ENCODE measurements around the gene RAI14. TPM values are rescaled to one million over a fixed set of nuclear protein-coding genes. Genes with fewer than 3 reads are reported as not detected.
"Not testable (repeated sequence)": the region's sequence is repeated elsewhere in the genome, so short reads cannot be mapped to it uniquely, and the experiment has no call there.

The RAI14 gene
- total RNA-seq, 1 donor from 2014 or later = 149 TPM

DNA sequence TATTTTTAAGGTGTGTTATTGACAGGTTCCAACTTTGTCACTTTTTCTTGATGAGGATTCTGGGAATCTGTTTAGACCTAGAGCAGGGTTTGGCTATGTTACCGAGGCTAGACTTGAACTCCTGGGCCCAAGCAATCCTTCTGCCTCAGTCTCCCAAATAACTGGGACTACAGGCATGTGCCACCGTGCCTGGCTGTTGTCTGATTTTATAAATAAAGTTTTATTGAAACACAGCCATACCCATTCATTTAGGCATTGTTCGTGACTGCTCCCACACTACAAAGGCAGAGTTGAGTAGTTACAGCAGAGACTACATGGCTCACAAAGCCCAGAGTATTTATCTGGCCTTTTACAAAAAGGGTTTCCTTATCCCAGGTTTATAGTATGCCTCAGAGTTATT, 102.4 kb downstream of the RAI14 start:
- no peak for DNase-seq (ENCODE audit: low read depth in 2 of 2)

DNA sequence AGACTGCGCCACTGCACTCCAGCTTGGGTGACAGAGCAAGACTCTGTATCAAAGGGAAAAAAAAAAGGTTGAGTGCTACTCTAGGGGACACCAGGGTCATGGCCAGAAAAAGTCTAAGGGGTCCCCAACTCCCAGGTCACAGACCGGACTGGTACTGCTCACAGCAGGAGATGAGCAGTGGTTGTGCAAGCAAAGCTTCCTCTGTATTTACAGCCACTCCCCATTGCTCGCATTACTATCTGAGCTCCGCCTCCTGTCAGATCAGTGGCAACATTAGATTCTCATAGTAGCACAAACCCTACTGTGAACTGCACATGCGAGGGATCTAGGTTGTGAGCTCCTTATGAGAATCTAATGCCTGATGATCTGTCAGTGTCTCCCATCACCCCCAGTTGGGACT, 103.1 kb downstream of the RAI14 start:
- not testable (repeated sequence) for DNase-seq (ENCODE audit: low read depth in 2 of 2)

DNA sequence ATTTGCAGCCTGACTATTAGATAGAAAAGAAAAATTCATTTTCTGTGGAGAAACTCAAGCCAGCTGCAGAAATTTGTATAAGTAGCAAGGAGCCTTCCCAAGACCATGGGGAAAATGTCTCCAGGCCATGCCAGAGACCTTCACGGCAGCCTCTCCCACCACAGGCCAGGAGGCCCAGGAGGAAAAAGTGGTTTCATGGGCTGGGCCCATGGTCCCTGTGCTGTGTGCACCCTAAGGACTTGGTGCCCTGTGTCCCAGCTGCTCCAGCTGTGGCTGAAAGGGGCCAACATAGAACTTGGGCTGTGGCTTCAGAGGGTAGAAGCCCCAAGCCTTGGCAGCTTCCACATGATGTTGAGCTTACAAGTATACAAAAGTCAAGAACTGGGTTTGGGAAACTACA, 109.5 kb downstream of the RAI14 start:
- no peak for DNase-seq (ENCODE audit: low read depth in 2 of 2)

DNA sequence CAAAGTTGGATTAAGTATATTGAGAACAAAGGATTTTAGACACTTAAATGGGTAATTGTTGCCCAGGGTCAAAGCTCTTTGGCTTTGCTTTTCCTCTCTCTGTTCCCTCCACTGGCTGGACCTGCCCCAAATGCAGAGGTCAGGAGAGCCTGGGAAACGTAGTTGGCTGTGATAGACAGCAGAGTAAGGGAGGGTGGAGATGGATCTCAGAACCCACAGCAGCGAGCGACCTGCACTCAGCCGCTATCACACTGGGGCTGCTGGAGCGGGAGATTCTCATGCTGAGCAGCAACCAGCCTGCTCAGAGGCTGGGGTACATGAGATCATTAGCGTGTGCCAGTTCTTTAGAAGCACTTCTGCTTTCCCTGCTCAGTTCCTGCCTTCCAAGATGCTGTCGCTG, 111.1 kb downstream of the RAI14 start:
- peak in 1 of 2 donors; percentile 24 for DNase-seq (ENCODE audit: low read depth in 2 of 2)

DNA sequence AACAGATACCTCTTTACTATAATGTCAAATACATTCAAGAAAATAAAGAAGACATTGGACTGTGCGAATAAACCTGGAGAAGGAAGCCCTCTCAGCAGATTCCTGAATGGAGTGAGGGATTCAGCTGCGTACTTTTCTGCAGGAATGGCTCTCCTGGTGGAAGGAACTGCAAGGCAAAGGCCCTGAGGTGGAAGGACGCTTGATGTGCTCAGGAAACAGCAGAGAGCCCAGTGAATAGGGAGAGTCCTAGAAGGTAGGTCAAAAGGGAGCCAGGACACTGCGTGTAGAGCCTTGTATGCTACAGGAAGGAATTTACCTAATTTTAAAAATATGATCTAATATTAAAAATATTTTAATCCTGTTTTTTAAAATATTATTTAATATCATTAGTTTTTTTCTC, 114.4 kb downstream of the RAI14 start:
- DNase-seq (ENCODE audit: low read depth in 2 of 2) = no peak

DNA sequence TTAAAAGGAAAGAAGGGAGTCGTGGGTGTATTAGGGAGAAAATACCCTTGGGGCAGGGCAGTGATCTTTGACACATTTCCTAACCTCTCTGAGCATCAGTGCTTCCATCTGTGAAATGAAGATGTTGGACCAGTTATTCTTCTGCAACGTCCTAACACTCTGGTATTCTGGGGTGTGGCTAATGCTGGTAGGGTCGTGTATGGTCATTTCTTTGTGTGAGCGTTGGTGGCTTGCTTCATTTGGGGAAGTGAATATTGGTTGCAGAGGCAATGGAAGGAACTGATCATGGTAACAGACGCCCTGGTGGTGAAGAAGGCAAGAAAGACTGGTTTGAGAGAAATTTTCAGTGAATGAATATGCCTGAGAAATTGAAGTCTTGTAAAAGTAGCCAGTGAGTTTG, 114.9 kb downstream of the RAI14 start:
- no peak for DNase-seq (ENCODE audit: low read depth in 2 of 2)

DNA sequence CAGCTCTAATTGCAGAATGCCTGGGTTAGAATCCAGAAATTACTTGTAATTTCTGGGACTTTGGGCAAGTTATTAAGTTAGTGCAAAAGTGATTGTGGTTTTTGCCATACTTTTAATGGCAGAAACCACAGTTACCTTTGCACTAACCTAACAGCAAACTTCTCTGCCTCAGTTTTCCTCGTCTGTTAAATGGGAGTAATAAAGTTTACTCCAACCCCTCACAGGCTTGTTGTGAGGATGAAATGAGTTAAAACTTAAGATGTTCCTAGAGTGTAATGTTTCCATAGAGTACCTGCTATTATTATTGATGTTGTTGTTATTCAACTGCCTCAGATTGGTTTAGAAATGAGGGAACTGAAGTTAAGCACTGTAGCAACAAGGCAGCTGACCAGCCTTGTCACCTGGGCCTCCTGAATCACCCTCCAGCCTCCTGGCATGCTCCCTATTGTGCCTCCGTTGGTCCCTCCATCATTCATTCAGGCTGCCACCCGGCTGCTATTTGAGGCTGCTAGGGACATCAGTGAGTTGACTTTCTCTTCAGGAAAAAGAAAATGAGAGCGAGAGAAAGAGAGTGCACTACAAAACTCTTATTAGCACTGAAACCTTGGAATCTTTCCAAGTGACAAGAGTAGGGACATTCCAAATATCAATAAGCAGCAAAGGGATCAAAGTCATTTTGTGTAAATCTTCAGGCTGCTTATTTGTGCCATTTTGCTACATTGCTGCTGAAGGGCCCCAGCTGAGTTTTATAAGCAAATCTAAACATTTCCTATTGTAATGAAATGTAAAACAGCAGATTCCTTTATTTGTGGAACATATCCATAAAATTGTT, 116.4 kb downstream of the RAI14 start:
- DNase-seq (ENCODE audit: low read depth in 2 of 2) = no peak

DNA sequence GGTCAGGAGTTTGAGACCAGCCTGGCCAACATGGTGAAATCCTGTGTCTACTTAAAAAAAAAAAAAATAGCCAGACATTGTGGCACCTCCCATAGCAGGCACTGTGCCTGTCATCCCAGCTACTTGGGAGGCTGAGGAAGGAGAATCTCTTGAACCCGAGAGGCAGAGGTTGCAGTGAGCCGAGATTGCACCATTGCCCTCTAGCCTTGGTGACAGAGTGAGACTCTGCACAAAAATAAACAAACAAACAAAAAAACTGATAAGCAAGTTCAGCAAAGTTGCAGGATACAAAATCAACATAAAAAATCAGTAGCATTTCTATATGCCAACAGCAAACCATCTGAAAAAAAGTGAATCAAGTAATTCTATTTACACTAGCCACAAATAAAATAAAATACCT, 118.0 kb downstream of the RAI14 start:
- no peak for DNase-seq (ENCODE audit: low read depth in 2 of 2)

DNA sequence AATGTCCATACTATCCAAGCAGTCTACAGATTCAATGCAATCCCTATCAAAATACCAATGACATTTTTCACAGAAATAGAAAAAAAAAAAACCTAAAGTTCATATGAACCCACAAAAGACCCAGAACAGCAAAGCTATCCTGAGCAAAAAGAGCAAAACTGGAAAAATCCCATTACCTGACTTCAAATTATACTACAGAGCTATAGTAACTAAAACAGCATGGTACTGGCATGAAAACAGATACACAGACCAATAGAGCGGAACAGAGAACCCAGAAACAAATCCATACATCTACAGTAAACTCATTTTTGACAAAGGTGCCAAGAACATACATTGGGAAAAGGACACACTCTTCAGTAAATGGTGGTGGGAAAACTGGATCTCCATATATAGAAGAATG, 118.5 kb downstream of the RAI14 start:
- DNase-seq (ENCODE audit: low read depth in 2 of 2) = not testable (repeated sequence)

DNA sequence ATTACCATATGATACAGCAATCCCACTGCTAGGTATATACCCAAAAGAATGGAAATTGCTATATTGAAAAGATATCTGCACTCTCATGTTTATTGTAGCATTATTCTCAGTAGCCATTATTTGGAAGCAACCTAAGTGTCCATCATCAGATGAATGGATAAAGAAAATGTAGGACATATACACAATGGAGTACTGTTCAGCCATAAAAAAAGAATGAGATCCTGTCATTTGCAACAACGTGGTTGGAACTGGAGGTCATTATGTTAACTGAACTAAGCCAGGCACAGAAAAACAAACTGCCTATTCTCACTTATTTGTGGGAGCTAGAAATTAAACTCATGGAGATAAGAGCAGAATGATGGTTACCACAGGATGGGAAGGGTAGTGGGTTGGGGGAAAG, 119.8 kb downstream of the RAI14 start:
- no peak for DNase-seq (ENCODE audit: low read depth in 2 of 2)

DNA sequence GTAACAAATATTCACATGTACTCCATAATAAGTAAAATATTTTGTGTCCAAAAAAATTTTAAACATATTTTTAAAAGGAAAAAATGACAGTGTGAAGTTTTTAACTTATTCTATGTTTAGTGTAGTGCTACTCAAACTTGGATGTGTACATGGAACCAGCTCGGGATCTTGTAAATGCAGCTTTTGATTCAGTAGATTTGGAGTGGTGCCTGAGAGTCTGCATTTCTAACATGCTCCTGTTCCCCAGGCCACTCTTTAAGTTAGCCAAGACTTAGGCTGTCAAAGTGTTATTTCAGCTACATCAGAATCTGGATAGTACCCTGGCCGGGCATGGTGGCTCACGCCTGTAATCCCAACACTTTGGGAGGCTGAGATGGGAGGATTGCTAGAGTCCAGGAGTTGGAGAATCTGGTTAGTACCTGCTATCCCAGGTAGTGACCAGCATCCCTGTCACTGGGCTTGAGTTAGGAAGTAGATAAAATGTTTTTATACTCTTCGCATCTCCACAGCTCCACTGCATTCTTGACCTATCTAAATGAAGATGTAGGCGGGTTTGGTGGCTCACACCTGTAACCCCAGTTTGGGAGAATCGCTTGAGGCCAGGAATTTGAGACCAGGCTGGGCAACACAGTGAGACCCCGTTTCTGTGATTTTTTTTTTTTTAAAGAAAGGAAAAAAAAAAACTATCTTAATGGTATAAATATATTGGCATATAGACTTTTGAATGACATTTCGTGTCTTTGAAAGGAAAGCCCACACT, 122.1 kb downstream of the RAI14 start:
- no peak for DNase-seq (ENCODE audit: low read depth in 2 of 2)

DNA sequence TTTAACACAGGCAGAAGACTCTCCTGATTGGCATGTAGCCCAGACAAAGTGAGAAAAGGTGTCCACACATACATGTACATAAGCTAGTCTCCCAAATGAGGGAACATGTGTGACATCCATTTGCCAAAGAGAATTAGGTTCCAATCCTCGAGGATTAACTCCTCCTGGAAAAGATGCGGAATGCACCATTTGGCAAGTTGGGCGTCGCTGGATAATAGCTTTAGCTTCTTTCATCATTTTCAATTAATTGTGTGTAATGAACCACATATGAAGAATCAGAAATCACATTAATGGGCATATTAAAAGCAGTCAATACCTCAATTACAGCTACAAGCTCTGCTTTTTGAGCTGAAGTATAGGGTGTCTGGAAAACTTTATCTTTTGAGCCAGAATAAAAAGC, 127.8 kb downstream of the RAI14 start:
- DNase-seq (ENCODE audit: low read depth in 2 of 2) = not testable (repeated sequence)

DNA sequence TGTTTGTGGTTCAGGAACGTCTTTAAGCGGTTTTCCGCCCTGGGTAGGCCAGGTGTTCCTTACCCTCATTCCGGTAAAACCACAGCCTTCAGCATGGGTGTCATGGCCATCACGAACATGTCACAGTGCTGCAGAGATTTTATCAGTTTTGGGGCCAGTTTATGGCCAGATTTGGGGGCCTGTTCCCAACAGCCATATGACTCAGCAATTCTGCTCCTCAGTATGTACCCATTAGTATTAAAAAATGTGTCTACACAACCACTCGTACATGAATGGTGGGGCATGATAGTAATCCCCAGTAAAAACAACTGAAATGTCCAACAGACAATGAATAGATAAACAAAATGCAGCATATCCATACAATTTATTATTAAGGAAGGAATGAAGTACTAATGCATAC, 130.9 kb downstream of the RAI14 start:
- DNase-seq (ENCODE audit: low read depth in 2 of 2) = no peak

DNA sequence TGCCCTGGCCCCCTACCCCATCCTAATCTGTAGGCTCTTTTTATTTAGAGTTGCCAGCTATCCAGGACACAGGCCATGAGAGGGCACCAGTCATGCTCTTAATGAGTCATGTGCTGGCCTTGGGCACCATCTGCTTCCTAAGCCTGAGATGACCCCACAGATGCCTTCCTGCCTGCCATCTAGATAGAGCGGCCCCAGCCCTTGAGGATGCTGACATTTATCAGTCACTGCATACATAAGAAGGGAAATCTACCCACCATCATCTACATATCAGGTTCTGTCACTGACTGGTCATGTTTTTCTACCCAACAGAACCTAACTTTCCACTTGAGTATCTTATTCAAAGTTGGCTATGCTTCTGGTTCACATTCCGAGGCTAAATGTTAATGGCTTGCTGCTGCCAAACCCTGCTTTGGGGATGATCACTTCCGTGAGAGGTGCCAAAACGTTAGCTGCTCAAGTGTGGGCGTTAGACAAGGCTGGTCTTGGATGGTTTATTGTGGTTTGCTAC, 132.9 kb downstream of the RAI14 start:
- peak; percentile 67 to 93 for DNase-seq (ENCODE audit: low read depth in 2 of 2)

DNA sequence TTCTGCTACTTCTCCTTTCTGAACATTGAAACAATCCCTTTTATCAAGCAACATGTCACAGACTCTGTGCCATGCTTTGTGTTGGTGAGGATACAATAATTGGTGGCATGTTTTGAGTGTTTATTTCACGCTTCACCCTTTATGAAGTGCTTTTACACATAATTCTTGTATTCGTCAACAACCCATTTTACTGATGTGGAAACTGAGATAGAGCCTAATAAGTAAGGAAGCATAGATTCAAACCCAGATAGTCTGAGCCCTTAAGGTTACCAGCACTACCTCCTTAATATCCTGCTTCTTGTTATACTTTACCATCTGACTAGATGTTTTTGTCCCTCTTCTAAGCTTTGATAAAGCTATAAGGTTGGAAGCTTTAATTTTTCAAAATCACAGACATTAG, 133.5 kb downstream of the RAI14 start:
- no peak for DNase-seq (ENCODE audit: low read depth in 2 of 2)

DNA sequence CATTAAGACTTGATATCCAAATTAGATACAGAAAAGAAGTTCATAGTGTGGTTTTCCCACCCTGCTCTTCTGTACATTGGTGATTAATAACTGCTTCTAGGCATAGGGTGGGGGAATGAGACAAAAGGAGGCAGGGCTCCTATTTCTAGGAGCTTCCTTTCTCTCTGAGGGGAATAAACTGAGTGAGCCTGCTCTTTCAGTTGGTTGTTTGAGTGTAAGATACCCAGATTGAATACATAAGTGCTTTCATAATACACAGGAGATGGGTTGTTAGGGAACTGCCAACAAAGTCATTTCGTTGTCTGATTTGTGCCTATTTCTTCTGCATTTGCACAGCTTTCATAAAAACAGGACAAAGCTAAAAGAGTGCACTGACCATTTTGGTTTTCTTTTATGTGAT, 133.9 kb downstream of the RAI14 start:
- DNase-seq (ENCODE audit: low read depth in 2 of 2) = no peak

DNA sequence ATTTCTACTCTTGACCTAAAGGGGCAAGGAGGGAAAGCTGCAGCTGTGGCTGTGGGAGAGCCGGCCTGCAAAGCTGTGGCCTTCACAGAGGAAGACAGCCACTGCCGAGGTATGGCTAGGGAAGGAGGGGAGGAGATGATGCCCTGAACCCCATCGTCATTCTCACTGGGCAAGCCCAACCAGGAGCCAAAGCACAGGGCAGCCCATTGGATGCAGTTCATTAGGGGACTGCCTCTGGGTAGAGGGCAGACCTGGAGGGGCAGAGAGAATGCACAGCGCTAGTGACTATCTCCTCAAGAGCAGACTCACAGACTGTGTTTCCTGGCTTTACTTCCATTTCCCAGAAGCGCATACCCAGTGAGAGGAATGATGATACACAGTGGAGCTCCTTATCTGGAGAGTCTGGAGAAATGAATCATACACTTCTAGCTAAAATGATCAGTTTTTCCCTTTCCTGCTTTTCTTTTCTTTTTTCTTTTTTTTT, 135.7 kb downstream of the RAI14 start:
- DNase-seq (ENCODE audit: low read depth in 2 of 2) = peak in 1 of 2 donors; percentile 47

DNA sequence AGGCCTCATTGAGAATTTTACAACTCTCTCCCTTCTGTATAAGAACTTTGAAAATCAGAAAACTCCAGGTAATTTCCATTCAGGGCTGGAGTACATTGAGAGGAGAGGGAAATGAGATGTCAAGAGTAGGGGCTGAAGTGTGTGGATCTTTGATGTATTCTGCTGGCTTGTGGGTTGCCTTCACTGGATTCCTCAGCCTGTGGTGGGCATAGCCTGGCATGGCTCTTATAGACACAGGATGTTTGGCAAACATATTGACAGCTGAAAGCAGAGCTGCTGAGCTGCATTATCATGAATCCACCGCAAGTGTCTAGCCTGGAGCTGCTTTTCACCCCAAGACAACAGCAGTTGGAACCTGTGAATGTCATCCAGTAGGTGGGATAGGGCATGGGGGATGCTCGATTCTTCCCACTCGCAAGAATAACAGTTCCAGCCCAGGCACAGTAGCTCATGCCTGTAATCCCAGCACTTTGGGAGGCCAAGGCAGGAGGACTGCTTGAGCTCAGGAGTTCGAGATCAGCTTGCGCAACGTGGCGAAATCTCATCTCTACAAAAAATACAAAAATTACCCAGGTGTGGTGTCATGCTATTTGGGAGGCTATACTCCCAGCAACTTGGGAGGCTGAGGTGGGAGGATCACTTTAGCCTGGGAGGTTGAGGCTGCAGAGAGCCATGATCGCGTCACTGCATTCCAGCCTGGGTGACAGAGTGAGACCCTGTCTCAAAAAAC, 146.9 kb downstream of the RAI14 start:
- DNase-seq (ENCODE audit: low read depth in 2 of 2) = no peak

DNA sequence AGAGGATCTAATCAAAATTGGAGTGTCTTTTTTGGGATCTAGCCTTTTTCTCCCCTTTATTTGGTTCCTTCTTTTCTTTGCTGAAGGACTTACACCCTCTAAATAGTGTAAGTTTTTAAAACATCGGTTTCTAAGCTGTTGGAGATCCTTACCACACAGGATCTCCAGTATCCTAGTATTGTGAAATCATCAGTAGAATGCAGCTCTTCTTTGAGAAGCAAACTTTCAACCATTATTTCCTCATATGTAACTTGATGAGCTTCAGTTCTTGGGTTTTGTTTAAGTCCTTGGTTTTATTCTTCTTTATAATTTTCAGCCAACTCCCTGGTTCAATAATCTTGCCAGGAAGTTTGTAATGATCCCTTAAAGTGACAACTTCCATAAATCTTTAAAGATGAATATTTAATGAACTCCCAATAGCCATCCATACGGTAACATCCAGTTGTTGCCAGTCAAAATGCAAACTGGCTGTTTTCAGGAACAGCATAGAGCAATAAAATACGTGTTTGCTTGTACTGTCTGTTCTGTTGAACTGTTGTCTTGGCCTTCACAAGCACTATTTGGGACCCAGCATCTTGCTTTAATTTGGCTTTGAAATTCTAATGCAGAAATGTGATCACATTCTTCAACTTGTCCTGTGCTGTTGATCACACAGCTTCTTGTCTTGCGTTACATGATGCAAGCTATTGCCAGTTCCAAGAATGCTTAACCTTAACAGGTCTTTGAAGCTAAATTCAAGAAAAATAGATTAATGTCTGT, 148.0 kb downstream of the RAI14 start:
- DNase-seq (ENCODE audit: low read depth in 2 of 2) = no peak

DNA sequence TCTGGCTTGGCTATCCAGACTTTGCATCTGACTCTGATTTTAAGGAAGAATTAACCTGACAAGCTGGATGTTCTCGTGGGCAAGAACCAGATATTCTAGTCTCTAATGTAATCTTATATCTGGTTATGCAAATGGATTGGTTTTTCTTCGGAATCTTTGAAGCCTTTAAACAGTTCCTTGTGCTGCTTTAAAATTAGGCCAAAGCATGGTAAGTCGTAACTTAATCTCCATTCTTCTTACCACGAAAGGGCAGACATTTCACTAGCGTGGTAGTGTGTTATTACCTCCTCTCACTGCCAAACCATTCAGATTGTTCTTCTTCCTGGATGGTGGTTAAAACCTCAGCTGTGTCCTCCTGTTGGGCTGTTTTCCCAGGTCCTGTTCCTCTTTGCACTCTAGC, 148.8 kb downstream of the RAI14 start:
- no peak for DNase-seq (ENCODE audit: low read depth in 2 of 2)

DNA sequence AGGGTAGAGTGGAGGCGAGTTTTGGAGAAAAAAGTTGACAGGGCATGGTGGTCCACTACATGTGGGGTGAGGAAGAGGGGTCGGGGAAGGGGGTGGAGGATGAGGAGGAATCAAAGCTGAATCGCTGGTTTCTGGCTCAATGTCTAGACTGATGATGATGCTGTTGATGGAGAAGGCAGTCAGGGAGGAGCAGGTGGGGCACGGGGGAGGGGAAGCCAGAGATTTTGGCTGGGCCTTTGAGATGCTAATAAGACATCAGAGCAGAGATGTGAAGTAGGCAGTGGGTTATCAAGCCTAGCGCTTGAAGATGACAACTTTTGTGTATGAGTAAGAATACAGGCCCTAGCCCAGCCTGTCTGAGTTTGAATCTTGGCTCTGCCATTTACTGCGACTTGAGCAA, 150.4 kb downstream of the RAI14 start:
- DNase-seq (ENCODE audit: low read depth in 2 of 2) = no peak

Measured in dermis microvascular lymphatic vessel endothelial cell (primary cell).